GM19324 (cell line): ENCODE results near the gene PAX5.

Experiments used
- ATAC-seq: cut with Tn5 transposase; IDR thresholded peaks from one replicate; pipeline ENCODE4 v1.9.1; 2021; ENCODE audit warnings: mild to moderate bottlenecking, moderate library complexity; ENCODE audit not compliant: unreplicated experiment, low FRiP score

Gene PAX5

GRCh38 chr9:36991516-36992134, 42.4 kb downstream of the PAX5 start:
- ATAC-seq, result no peak

- ATAC-seq, result no peak
Measured at GRCh38 chr9:36988848-36989247, 45.2 kb downstream of the PAX5 start.

- ATAC-seq, result no peak
Measured at GRCh38 chr9:36987891-36988290, 46.2 kb downstream of the PAX5 start.

- ATAC-seq, result no peak
Measured at GRCh38 chr9:36987409-36987808, 46.7 kb downstream of the PAX5 start.

- no peak for ATAC-seq
Measured at GRCh38 chr9:36986468-36987408, 47.3 kb downstream of the PAX5 start.

- no peak for ATAC-seq
Measured at GRCh38 chr9:36985769-36986467, 48.1 kb downstream of the PAX5 start.

GRCh38 chr9:36985061-36985768, 48.9 kb downstream of the PAX5 start:
- ATAC-seq, result no peak

GRCh38 chr9:36980148-36980974, 53.7 kb downstream of the PAX5 start:
- ATAC-seq, result no peak

GRCh38 chr9:36976371-36977030, 57.6 kb downstream of the PAX5 start:
- ATAC-seq, result no peak

GRCh38 chr9:36974731-36975130, 59.3 kb downstream of the PAX5 start:
- ATAC-seq, result no peak

- ATAC-seq, result no peak
Measured at GRCh38 chr9:36971935-36972488, 62.1 kb downstream of the PAX5 start.

GRCh38 chr9:36970007-36970888, 63.8 kb downstream of the PAX5 start:
- no peak for ATAC-seq

GRCh38 chr9:36969216-36969771, 64.8 kb downstream of the PAX5 start:
- ATAC-seq, result no peak

- no peak for ATAC-seq
Measured at GRCh38 chr9:36968574-36969215, 65.4 kb downstream of the PAX5 start.

- no peak for ATAC-seq
Measured at GRCh38 chr9:36967997-36968396, 66.1 kb downstream of the PAX5 start.

- ATAC-seq, result no peak
Measured at GRCh38 chr9:36966371-36967097, 67.5 kb downstream of the PAX5 start.

- ATAC-seq, result no peak
Measured at GRCh38 chr9:36964791-36965190, 69.3 kb downstream of the PAX5 start.
